IMR-90 (cell line): ENCODE data around the gene EPB41L1. TPM values are rescaled to one million over a fixed set of nuclear protein-coding genes. Genes with fewer than 3 reads are reported as not detected.

ENCODE experiments used
- ATAC-seq: fragments of 200-7000 bp; cut with Tn5 transposase; 2 replicates; pipeline ENCODE4 v1.9.1; 2020; ENCODE audit warnings: low read depth, mild to moderate bottlenecking, moderate library complexity
- BruUV-seq: library from RNA; stranded (reverse); fragments of 400-500 nt; replicated peaks from 2 replicates; lab custom pipeline; 2021; lab: Mats Ljungman, UMichigan
- CTCF ChIA-PET: fragments of 300-600 bp; formaldehyde crosslinking; extraction: SDS; loops from one replicate; lab custom pipeline; 2021; ENCODE audit warnings: antibody characterized with exemption; lab: Yijun Ruan, JAX
- POLR2A ChIA-PET: fragments of 300-600 bp; sonication (Branson Sonifier 250); formaldehyde crosslinking; loops from one replicate; lab custom pipeline; 2022; ENCODE audit warnings: antibody characterized with exemption; ENCODE audit not compliant: unreplicated experiment; lab: Charles Lee
- DNase-seq: peaks from one replicate; pipeline ENCODE4 v3.0.0; 2013
- H2AFZ ChIP-seq: replicated peaks from 2 replicates; pipeline ENCODE3; 2013; ENCODE audit warnings: low read length, mild to moderate bottlenecking; ENCODE audit not compliant: poor library complexity
- H2AK5ac ChIP-seq: 2 replicates; pipeline ENCODE4 v1.6.1; 2013; ENCODE audit warnings: low read depth, low read length, inconsistent platforms
- H2AK9ac ChIP-seq: replicated peaks from 2 replicates; pipeline ENCODE3; 2013; ENCODE audit warnings: mild to moderate bottlenecking, low read depth, low read length, moderate library complexity; ENCODE audit not compliant: poor library complexity
- H2BK120ac ChIP-seq: 2 replicates; pipeline ENCODE4 v1.6.1; 2013; ENCODE audit warnings: low read depth, low read length, inconsistent platforms
- H2BK15ac ChIP-seq: 3 replicates; pipeline ENCODE4 v1.6.1; 2013; ENCODE audit warnings: low read depth, low read length, inconsistent platforms
- H2BK20ac ChIP-seq: 2 replicates; pipeline ENCODE4 v1.6.1; 2013; ENCODE audit warnings: low read depth, mild to moderate bottlenecking, inconsistent platforms, low read length, moderate library complexity
- H2BK5ac ChIP-seq: 2 replicates; pipeline ENCODE4 v1.6.1; 2013; ENCODE audit warnings: mild to moderate bottlenecking, low read depth, low read length, inconsistent platforms; ENCODE audit not compliant: poor library complexity, severe bottlenecking
- H3K14ac ChIP-seq: replicated peaks from 2 replicates; pipeline ENCODE4 v1.6.1; 2013; ENCODE audit warnings: low read depth, low read length, inconsistent platforms
- H3K18ac ChIP-seq: 2 replicates; pipeline ENCODE4 v1.6.1; 2013; ENCODE audit warnings: low read depth, low read length, control low read depth
- H3K23ac ChIP-seq: 2 replicates; pipeline ENCODE4 v1.6.1; 2013; ENCODE audit warnings: low read depth, low read length, inconsistent platforms
- H3K27ac ChIP-seq: 2 replicates; pipeline ENCODE4 v1.5.1; 2013; ENCODE audit warnings: mild to moderate bottlenecking, control low read depth, low read length; ENCODE audit not compliant: insufficient read depth
- H3K27me3 ChIP-seq: 2 replicates; pipeline ENCODE4 v1.6.1; 2013; ENCODE audit warnings: low read length; ENCODE audit not compliant: control insufficient read depth, insufficient read depth
- H3K36me3 ChIP-seq: 2 replicates; pipeline ENCODE4 v1.6.1; 2013; ENCODE audit warnings: low read length, mixed read lengths; ENCODE audit not compliant: control insufficient read depth, insufficient read depth
- H3K4ac ChIP-seq: 2 replicates; pipeline ENCODE4 v1.6.1; 2013; ENCODE audit warnings: low read depth, low read length, inconsistent platforms
- H3K4me1 ChIP-seq: 2 replicates; pipeline ENCODE4 v1.6.1; 2013; ENCODE audit warnings: low read length, mixed read lengths; ENCODE audit not compliant: control insufficient read depth, insufficient read depth
- H3K4me2 ChIP-seq: 2 replicates; pipeline ENCODE4 v1.6.1; 2013; ENCODE audit warnings: low read depth, mild to moderate bottlenecking, control low read depth, low read length, moderate library complexity
- H3K4me3 ChIP-seq: 2 replicates; pipeline ENCODE4 v1.5.1; 2013; ENCODE audit warnings: low read depth, mild to moderate bottlenecking, control low read depth, low read length, moderate library complexity; ENCODE audit not compliant: insufficient read depth
- H3K56ac ChIP-seq: 2 replicates; pipeline ENCODE4 v1.6.1; 2013; ENCODE audit warnings: low read length, inconsistent platforms; ENCODE audit not compliant: insufficient read depth; ENCODE audit errors: extremely low read depth
- H3K79me1 ChIP-seq, 2 experiments: 2 replicates each; pipeline ENCODE4 v1.6.1; 2013; ENCODE audit warnings: low read length in 2 of 2, inconsistent platforms in 1 of 2, low read depth in 1 of 2
- H3K9ac ChIP-seq: 2 replicates; pipeline ENCODE4 v1.6.1; 2013; ENCODE audit warnings: low read depth, low read length, control low read depth
- H3K9me1 ChIP-seq: 2 replicates; pipeline ENCODE4 v1.6.1; 2013; ENCODE audit warnings: low read length, inconsistent platforms; ENCODE audit not compliant: insufficient read depth
- H3K9me3 ChIP-seq: 2 replicates; pipeline ENCODE4 v1.6.1; 2013; ENCODE audit warnings: low read length; ENCODE audit not compliant: control insufficient read depth, insufficient read depth
- H4K20me1 ChIP-seq: 2 replicates; pipeline ENCODE4 v1.6.1; 2013; ENCODE audit warnings: low read length, inconsistent platforms; ENCODE audit not compliant: insufficient read depth
- H4K5ac ChIP-seq: 2 replicates; pipeline ENCODE4 v1.6.1; 2013; ENCODE audit warnings: mild to moderate bottlenecking, low read depth, low read length, control low read depth
- H4K8ac ChIP-seq, 2 experiments: 2 replicates each; pipeline ENCODE4 v1.6.1; 2013; ENCODE audit warnings: low read depth in 2 of 2, low read length in 2 of 2, control low read depth in 1 of 2, inconsistent platforms in 1 of 2
- H4K91ac ChIP-seq: 2 replicates; pipeline ENCODE4 v1.6.1; 2013; ENCODE audit warnings: low read depth, low read length, inconsistent platforms; ENCODE audit not compliant: insufficient read depth
- BHLHE40 ChIP-seq: fragments of 150-350 bp; IDR thresholded peaks from 2 replicates; pipeline ENCODE4 v1.6.1; 2016; ENCODE audit warnings: mild to moderate bottlenecking, low read depth, low read length
- FOS ChIP-seq: fragments of 150-350 bp; IDR thresholded peaks from 2 replicates; pipeline ENCODE4 v1.6.1; 2016; ENCODE audit warnings: low read depth, low read length
- MAZ ChIP-seq: IDR thresholded peaks from 2 replicates; pipeline ENCODE4 v1.6.1; 2012; ENCODE audit warnings: low read depth, mild to moderate bottlenecking, low read length, improper control_type of control experiment, moderate library complexity, borderline replicate concordance
- MXI1 ChIP-seq: IDR thresholded peaks from 2 replicates; pipeline ENCODE4 v1.6.1; 2012; ENCODE audit warnings: low read depth, mild to moderate bottlenecking, low read length, moderate library complexity, borderline replicate concordance
- NFE2L2 ChIP-seq: fragments of 150-350 bp; IDR thresholded peaks from 2 replicates; pipeline ENCODE4 v1.6.1; 2016; ENCODE audit warnings: low read depth, mild to moderate bottlenecking, low read length
- RCOR1 ChIP-seq: IDR thresholded peaks from 2 replicates; pipeline ENCODE4 v1.6.1; 2012; ENCODE audit warnings: mild to moderate bottlenecking, low read length, improper control_type of control experiment; ENCODE audit not compliant: insufficient replicate concordance
- SMC3 ChIP-seq: fragments of 150-350 bp; IDR thresholded peaks from 2 replicates; pipeline ENCODE4 v1.6.1; 2016; ENCODE audit warnings: low read depth, mild to moderate bottlenecking, antibody characterized with exemption, low read length, moderate library complexity
- WGBS, 2 experiments: methylation state at CpG; one replicate each; pipeline versions ENCODE4 v1.1.5 to v1.1.7; 2013; ENCODE audit warnings: missing lambda C conversion rate in 2 of 2; ENCODE audit not compliant: insufficient read length in 1 of 2; ENCODE audit errors: extremely low coverage in 2 of 2; 5-methylcytosine and 5-hydroxymethylcytosine counted together
- dilution Hi-C: fragments of 300-500 bp; cut with HindIII; formaldehyde crosslinking; loops from one replicate; pipeline ENCODE4 v1.14.3; 2018; ENCODE audit warnings: low sequenced_read_pairs; ENCODE audit not compliant: unreplicated experiment
- in situ Hi-C: fragments of 300-500 bp; cut with MboI; formaldehyde crosslinking; loops from 3 replicates; pipeline ENCODE4 v1.14.3; 2019; ENCODE audit warnings: low sequenced_read_pairs, inconsistent platforms, mixed read lengths
- intact Hi-C: fragments of 100-400 bp; cut with micrococcal nuclease; formaldehyde crosslinking; loops from 2 replicates; pipeline ENCODE4 v1.10.0; 2022
- polyA plus RNA-seq, 3 experiments: library from polyadenylated mRNA; depleted of rRNA; stranded (reverse); fragments of >200 nt; gene quantifications; 2 replicates each; pipeline ENCODE4 v1.2.3, GENCODE V29; 2012; ENCODE audit warnings: low replicate concordance in 1 of 3
- total RNA-seq: library from RNA; depleted of rRNA; stranded (reverse); fragments of >200 nt; gene quantifications from 2 replicates; pipeline ENCODE4 v1.2.3, GENCODE V29; 2012
- TF ChIP-seq, protein P1 (sequence below): fragments of 150-350 bp; IDR thresholded peaks from 2 replicates; pipeline ENCODE4 v1.6.1; 2017; ENCODE audit warnings: mild to moderate bottlenecking, antibody characterized with exemption, low read length, low read depth
- TF ChIP-seq, protein P2 (sequence below): conservative IDR thresholded peaks from 2 replicates; pipeline ENCODE4 v1.5.1; 2012; ENCODE audit warnings: mild to moderate bottlenecking, low read depth, low read length, improper control_type of control experiment

The EPB41L1 gene
- total and polyA plus RNA-seq, 2 of the 4 experiments (the other 2 are of a cell fraction): 12.5 to 33.7 TPM

DNA sequence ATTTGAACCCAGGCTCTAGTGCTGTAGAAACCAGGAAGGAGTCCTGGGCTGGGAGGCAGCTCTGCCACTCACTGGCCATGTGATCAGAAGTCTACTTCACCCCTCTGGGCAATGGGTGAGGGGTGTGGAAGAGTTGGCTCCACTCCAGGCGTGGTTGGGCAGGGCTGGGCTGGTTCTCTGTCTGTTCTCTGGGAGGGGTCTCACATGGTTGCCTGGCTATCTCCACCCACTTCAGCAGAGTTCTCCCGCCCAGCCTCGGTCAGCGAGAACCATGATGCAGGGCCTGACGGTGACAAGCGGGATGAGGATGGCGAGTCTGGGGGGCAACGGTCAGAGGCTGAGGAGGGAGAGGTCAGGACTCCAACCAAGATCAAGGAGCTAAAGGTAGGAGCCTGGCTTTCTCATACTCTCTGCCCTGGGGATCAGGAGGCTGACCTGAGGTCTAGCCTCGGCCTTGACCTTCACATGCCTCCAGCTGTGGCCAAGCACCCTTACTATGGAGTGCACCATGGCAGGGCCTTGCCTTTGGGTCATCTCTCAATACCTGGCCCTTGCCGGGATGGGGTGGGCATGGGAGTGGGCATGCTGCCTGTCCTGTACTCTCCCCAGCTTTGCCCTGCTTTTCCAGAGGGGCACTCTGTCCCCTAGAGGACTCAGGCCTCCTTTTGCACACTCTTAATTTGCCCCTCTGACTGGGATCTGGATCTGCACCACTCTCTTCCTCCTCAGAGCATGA, 39.6 kb downstream of the EPB41L1 start:
- in situ Hi-C loops (no loop called here), intact Hi-C loops (no loop called here), dilution Hi-C loops (no loop called here)
- Histone ChIP-seq H3K9me3 (no peaks in the 10 kb centered on the region), H4K20me1 (no peaks in the 10 kb centered on the region), H3K27me3 (no peaks in the 10 kb centered on the region), H2BK15ac (no peak overlapping the region), H4K8ac (no peak overlapping the region), H3K18ac (no peak overlapping the region), H3K14ac (no peak overlapping the region), H2AK9ac (no peak overlapping the region), H3K9ac (no peak overlapping the region), H3K4ac (no peak overlapping the region), H3K4me1 (no peaks in the 10 kb centered on the region), H2BK5ac (no peak overlapping the region), H3K4me2 (no peak overlapping the region), H3K9me1 (no peaks in the 10 kb centered on the region; the same call in 1 of the 2 replicates), H3K27ac (no peak overlapping the region), H2BK120ac (no peak overlapping the region), H3K4me3 (no peak overlapping the region), H2AK5ac (no peak overlapping the region), H4K91ac (no peak overlapping the region), H2AFZ (no peak overlapping the region), H3K56ac (no peak overlapping the region), H3K36me3 (peaks cover 12% of the 10 kb centered on the region), H2BK20ac (no peak overlapping the region), H3K23ac (no peak overlapping the region), H4K5ac (no peak overlapping the region), H3K79me1 (no peaks in the 10 kb centered on the region)
- ChIA-PET POLR2A (no interaction called here), CTCF (interaction anchor here (0.5 kb wide), 1 partner anchor 16 kb away, joined by 3 read pairs; no protein-coding TSS in a partner anchor)
- no TSS peak for BruUV-seq
- ATAC-seq (no peak), DNase-seq (no peak)
- TF ChIP-seq FOS: no peak
- TF ChIP-seq RCOR1: no peak
- no peak for TF ChIP-seq NFE2L2
- TF ChIP-seq, protein P1, sequence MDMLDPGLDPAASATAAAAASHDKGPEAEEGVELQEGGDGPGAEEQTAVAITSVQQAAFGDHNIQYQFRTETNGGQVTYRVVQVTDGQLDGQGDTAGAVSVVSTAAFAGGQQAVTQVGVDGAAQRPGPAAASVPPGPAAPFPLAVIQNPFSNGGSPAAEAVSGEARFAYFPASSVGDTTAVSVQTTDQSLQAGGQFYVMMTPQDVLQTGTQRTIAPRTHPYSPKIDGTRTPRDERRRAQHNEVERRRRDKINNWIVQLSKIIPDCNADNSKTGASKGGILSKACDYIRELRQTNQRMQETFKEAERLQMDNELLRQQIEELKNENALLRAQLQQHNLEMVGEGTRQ: no peak
- TF ChIP-seq, protein P2, sequence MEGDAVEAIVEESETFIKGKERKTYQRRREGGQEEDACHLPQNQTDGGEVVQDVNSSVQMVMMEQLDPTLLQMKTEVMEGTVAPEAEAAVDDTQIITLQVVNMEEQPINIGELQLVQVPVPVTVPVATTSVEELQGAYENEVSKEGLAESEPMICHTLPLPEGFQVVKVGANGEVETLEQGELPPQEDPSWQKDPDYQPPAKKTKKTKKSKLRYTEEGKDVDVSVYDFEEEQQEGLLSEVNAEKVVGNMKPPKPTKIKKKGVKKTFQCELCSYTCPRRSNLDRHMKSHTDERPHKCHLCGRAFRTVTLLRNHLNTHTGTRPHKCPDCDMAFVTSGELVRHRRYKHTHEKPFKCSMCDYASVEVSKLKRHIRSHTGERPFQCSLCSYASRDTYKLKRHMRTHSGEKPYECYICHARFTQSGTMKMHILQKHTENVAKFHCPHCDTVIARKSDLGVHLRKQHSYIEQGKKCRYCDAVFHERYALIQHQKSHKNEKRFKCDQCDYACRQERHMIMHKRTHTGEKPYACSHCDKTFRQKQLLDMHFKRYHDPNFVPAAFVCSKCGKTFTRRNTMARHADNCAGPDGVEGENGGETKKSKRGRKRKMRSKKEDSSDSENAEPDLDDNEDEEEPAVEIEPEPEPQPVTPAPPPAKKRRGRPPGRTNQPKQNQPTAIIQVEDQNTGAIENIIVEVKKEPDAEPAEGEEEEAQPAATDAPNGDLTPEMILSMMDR: no peak
- TF ChIP-seq MAZ: no peak
- TF ChIP-seq BHLHE40: no peak
- TF ChIP-seq MXI1: no peak
- no peak for TF ChIP-seq SMC3
- 97% methylated on average over 4 of the region's 10 CpGs; no CpG with 5 or more reads in 1 of the 2 experiments for WGBS, 2 experiments
